Mesodermal cell (in vitro differentiated cells): ENCODE results near the gene ZNF774.

Experiments used
- H3K27ac ChIP-seq: 2 replicates; pipeline ENCODE4 v1.7.0; 2013; ENCODE audit warnings: mild to moderate bottlenecking, low read depth, low read length, moderate library complexity; ENCODE audit not compliant: severe bottlenecking
- H3K36me3 ChIP-seq: 2 replicates; pipeline ENCODE4 v1.7.1; 2013; ENCODE audit warnings: mild to moderate bottlenecking, low read length, moderate library complexity; ENCODE audit not compliant: control insufficient read depth, insufficient read depth
- H3K4me1 ChIP-seq: one replicate; pipeline ENCODE4 v1.7.1; 2013; ENCODE audit warnings: mild to moderate bottlenecking, low read length; ENCODE audit not compliant: insufficient read depth, control insufficient read depth, poor library complexity, severe bottlenecking
- H3K4me3 ChIP-seq: 2 replicates; pipeline ENCODE4 v1.7.0; 2013; ENCODE audit warnings: low read length, control low read depth, mild to moderate bottlenecking; ENCODE audit not compliant: insufficient read depth, poor library complexity, severe bottlenecking; ENCODE audit errors: extremely low read depth
- H3K9me3 ChIP-seq: 2 replicates; pipeline ENCODE4 v1.7.1; 2013; ENCODE audit warnings: mild to moderate bottlenecking, low read length, moderate library complexity; ENCODE audit not compliant: control insufficient read depth
- WGBS, 2 experiments: methylation state at CpG; one replicate each; pipeline ENCODE4 v1.1.5; 2013; ENCODE audit warnings: missing lambda C conversion rate in 2 of 2; ENCODE audit not compliant: insufficient coverage in 2 of 2; 5-methylcytosine and 5-hydroxymethylcytosine counted together

Gene ZNF774

DNA sequence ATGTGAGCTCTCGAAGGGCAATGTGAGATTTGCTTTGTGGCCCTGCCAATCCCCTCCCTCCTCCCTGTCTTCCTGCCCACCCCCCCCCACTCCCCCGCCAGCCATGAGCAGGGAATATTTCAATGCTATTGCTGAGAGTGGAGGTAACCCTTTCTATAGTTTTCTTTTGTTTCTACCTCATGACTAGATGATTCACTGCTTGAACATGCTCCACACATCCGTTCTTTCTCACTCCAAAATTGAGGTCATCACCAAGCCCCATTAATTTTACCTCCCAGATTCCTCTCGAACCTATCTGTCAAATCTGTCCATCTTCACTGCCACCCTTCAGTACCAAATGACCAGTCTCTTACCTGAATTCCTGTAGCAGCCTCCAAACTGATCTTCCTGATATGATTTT, 12.2 kb downstream of the ZNF774 start:
- Histone ChIP-seq H3K4me3 (no peak overlapping the region), H3K4me1 (peaks cover 18% of the 10 kb centered on the region), H3K9me3 (no peaks in the 10 kb centered on the region), H3K36me3 (no peaks in the 10 kb centered on the region), H3K27ac (no peak overlapping the region)
- 80 to 87% methylated on average over 2 of the region's 4 CpGs for WGBS, 2 experiments

DNA sequence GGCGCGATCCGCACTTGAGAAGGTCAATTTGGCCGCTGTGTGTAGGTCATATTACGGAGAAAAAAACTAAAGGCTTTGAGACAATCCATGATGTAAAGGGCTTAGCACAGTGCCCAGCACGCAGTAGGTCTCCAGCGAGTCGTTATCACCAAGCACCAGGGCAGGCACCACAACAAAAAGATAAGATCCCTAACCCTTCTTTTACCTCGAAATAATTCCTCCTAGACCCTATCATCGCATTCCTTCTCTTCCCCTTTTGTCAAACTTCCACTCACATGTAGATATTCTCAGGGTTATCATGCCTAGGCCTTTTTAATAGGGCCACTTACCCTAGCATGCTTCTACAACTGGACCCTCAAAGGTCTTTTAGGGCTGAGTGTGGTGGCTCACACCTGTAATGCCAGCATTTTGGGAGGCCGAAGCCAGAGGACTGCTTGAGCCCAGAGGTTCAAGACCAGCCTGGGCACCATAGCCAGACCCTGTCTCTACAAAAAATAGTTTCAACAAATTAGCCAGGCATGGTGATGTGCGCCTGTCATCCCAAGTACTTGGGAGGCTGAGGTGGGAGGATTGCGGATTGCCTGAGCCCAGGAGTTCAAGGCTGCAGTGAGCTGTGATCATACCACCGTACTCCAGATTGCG, 13.5 kb downstream of the ZNF774 start:
- WGBS, 2 experiments: 91 to 98% methylated on average over 12 to 15 of the region's 15 CpGs

DNA sequence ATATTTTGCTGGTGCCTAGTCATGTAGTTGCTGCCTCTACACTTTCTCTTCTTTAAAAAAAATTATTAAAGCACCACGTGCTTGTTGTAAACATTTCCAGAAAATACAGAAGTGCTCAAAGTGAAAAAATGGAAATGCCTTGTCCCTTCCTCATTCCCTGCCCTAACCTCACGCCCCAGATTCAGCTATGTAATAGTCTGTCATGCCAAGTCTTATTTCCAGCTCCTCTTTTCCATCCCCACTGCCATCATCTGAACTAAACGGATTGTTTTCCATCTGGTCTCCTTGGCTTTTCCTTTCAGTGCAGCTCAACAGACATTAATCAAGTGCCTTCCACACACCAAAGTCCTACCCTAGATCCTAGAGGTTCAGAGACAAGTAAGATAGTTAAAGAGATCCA, 15.5 kb downstream of the ZNF774 start:
- 79 to 80% methylated on average over 3 of the region's 3 CpGs for WGBS, 2 experiments
- Histone ChIP-seq H3K4me3 (no peak overlapping the region), H3K27ac (no peak overlapping the region)

More for the DNA sequence above, 13.5 kb downstream of the ZNF774 start:
- Histone ChIP-seq H3K27ac (no peak overlapping the region), H3K9me3 (no peaks in the 10 kb centered on the region), H3K4me1 (peaks cover 18% of the 10 kb centered on the region), H3K36me3 (no peaks in the 10 kb centered on the region), H3K4me3 (no peak overlapping the region)

DNA sequence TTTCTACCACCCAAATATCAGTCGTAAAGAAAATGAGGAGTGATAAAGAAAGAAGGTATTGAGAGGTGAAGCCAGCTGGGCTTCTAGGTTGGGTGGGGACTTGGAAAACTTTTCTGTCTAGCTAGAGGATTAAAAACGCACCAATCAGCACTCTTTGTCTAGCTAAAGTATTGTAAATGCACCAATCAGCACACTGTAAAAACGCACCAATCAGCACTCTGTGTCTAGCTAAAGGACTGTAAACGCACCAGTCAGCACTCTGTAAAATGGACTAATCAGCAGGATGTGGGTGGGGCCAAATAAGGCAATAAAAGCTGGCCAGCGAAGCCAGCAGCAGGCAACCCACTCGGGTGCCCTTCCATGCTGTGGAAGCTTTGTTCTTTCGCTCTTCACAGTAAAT, 23.0 kb downstream of the ZNF774 start:
- H3K4me3 ChIP-seq: no peak overlapping the region
- WGBS, 2 experiments: 93 to 95% methylated on average over 4 to 6 of the region's 7 CpGs
- H3K4me1 ChIP-seq: no peaks in the 10 kb centered on the region
- no peaks in the 10 kb centered on the region for H3K36me3 ChIP-seq
- H3K9me3 ChIP-seq: peaks cover 16% of the 10 kb centered on the region
- no peak overlapping the region for H3K27ac ChIP-seq

More for the DNA sequence above, 15.5 kb downstream of the ZNF774 start:
- no peaks in the 10 kb centered on the region for H3K36me3 ChIP-seq
- H3K4me1 ChIP-seq: peaks cover 9% of the 10 kb centered on the region
- no peaks in the 10 kb centered on the region for H3K9me3 ChIP-seq

DNA sequence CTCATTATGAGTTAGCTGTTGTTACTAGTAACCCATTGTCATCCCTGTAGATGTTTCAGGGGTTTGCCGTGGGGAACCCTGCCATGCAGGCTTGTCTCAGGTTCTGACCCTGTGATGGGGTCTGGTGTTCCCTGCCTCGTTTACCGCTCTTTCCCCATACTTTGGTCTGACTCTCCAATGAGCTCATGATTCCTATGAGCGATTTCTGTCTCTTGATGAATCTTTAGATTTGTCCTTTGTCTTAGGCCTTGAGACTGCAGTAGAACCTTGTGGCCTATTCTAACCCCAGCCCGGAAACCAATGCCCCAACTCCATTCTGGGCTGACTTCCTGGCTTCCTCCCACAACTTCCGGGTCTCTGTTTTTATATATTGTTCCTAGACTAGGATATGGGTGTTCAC, 24.7 kb downstream of the ZNF774 start:
- Histone ChIP-seq H3K4me1 (no peaks in the 10 kb centered on the region), H3K27ac (no peak overlapping the region), H3K4me3 (no peak overlapping the region), H3K36me3 (no peaks in the 10 kb centered on the region), H3K9me3 (peaks cover 16% of the 10 kb centered on the region)
- WGBS, 2 experiments: 86 to 96% methylated on average over 3 to 4 of the region's 6 CpGs

DNA sequence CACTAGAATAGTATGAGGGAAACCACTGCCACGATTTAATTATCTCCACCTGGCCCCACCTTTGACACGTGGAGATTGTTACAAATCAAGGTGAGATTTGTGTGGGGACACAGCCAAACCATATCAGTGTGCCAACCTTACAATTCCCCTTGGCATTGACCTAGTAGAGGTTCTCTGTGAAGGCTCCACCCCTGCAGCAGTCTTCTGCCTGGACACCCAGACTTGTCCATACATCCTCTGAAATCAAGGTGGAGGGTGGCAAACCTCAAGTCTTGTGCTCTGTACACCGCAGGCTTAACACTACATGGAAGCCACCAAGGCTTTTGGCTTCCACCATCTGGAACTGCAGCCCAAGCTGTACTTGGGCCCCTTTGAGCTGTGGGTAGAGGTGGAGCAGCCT, 27.2 kb downstream of the ZNF774 start:
- no peaks in the 10 kb centered on the region for H3K4me1 ChIP-seq
- WGBS, 2 experiments: 79 to 100% methylated on average over 1 to 3 of the region's 3 CpGs
- H3K27ac ChIP-seq: no peak overlapping the region
- no peak overlapping the region for H3K4me3 ChIP-seq
- H3K9me3 ChIP-seq: peaks cover 16% of the 10 kb centered on the region
- no peaks in the 10 kb centered on the region for H3K36me3 ChIP-seq

DNA sequence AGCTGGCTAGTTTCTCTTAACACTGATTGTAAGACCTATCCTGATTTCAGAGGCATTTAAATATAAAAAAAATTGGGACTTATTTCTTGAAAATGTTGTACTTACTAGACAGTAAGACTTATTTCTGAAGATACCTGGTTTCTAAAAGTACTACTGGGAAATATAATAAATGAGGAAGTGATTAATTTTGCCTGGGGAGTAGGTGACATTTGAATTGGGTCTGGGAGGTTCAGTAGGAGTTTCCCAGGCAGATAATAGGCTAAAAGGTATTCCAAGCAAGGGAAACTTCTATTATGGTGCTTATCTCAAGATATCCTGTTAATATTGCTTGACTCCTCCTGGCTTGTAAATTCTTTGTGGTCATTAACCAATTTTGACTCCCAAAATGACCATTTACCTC, 29.4 kb downstream of the ZNF774 start:
- Histone ChIP-seq H3K36me3 (no peaks in the 10 kb centered on the region), H3K27ac (no peak overlapping the region), H3K4me1 (no peaks in the 10 kb centered on the region), H3K9me3 (peaks cover 9% of the 10 kb centered on the region), H3K4me3 (no peak overlapping the region)

DNA sequence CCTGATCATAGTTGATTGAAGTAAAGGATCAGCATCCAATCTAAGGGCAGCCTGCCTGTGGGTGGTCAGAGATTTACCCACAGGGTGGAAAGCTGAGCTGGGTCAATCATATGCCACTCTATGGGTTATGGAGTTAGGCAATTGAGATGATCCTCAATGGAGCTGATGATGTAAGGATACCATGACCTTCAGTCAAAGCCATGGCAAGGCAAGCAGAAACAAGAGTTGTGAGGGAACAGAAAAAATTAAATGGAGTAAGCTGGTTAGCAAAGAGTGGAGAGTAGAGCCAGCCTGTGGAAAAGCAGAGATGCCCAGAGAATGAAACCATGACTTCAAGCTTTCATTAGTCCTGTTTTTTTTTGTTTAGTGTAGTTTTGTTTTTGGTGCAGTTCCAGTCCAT, 30.2 kb downstream of the ZNF774 start:
- Histone ChIP-seq H3K36me3 (no peaks in the 10 kb centered on the region), H3K4me3 (no peak overlapping the region), H3K4me1 (no peaks in the 10 kb centered on the region), H3K9me3 (peaks cover 9% of the 10 kb centered on the region), H3K27ac (no peak overlapping the region)

DNA sequence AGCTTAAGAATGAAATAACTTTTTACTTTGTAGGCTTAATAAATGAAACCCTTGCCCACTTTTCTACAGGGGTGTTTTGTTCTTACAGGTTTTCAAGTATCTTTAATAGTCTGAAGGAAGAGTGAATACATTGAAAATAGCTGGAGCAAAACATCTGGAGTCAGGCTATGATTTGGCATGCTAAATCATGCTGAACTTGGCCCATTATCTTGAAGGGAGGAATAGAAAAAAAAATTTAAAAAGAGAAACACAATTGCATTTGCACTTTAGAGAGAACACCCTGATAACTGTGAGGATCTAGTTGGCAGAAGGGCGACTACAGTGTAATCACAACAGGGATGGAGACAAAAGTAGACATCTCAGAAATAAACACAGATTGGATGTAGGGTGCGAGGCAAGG, 34.1 kb downstream of the ZNF774 start:
- Histone ChIP-seq H3K9me3 (no peaks in the 10 kb centered on the region), H3K4me1 (peaks cover 15% of the 10 kb centered on the region), H3K4me3 (no peak overlapping the region), H3K36me3 (peaks cover 11% of the 10 kb centered on the region), H3K27ac (no peak overlapping the region)
- 95% methylated on average over 2 of the region's 2 CpGs; no CpG with 5 or more reads in 1 of the 2 experiments for WGBS, 2 experiments

DNA sequence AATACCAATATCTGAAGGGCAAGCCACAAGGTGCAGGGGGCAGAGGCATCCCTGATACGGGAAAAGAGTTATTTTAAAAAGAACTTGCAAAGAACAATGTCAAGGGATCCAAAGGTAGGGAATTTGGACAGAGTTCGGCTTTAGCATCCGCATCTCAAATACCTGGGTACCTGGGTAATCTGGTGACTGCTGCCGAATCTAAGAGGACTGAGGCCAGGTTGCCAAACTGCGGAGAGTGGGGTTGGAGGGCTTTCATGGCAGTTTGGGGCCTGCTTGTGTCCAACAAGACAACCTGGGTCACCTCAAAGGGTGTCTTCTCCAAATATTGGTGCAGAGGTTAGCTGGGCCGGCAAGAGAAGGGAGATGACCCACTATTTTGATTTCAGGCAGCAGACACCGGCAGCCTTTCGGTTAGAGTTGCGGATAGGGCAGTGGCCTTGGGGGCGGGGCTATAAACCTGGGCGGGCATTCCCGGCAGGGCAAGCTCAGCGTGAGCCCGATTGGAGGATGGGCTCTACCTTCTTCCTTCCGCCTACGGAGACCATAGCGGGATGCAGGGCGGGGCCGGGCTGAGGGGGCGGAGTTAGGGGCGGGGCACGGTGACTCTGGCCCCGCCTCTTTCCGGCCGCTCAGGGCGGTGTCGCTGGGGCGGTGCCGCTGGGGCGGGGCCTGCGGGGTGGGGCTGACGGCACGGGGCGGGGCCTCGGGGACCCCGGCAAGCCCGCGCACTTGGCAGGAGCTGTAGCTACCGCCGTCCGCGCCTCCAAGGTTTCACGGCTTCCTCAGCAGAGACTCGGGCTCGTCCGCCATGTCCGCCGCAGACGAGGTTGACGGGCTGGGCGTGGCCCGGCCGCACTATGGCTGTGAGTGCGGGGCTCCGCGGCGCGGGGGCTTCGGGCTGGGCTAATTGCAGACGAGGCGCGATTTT, 35.7 kb downstream of the ZNF774 start, which contains the start of gene IQGAP1:
Gene IQGAP1 (plus strand): TSS at position 709 of the 928 bp plus-strand sequence. CDS start 100 bp downstream, at position 809.
- WGBS, 2 experiments: 8 to 14% methylated on average over 38 to 55 of the region's 62 CpGs

More for the DNA sequence above, 35.7 kb downstream of the ZNF774 start, which contains the start of gene IQGAP1:
- Histone ChIP-seq H3K36me3 (peaks cover 17% of the 10 kb centered on the region), H3K27ac (peak within 1 kb of the TSS; percentile 81), H3K9me3 (no peaks in the 10 kb centered on the region), H3K4me1 (peaks cover 21% of the 10 kb centered on the region), H3K4me3 (peak within 1 kb of the TSS; percentile 87)
